K562 (cell line): ENCODE results near the gene ADGRA3. TPM values are rescaled to one million over a fixed set of nuclear protein-coding genes. Genes with fewer than 3 reads are reported as not detected.

Experiments used
- ATAC-seq: fragments of 200-7000 bp; cut with Tn5 transposase; 3 replicates; pipeline ENCODE4 v1.9.1; 2020; ENCODE audit warnings: moderate library complexity
- BruUV-seq: library from RNA; stranded (reverse); fragments of 400-500 nt; replicated peaks from 2 replicates; lab custom pipeline; 2021; lab: Mats Ljungman, UMichigan
- CTCF ChIA-PET: fragments of 300-600 bp; formaldehyde crosslinking; extraction: SDS; loops from one replicate; lab custom pipeline; 2021; ENCODE audit warnings: low intra/inter-chr PET ratio; lab: Yijun Ruan, JAX
- POLR2A ChIA-PET: fragments of 300-600, 350-650 bp; sonication (Branson Sonifier 250); formaldehyde crosslinking; extraction: SDS; loops from one replicate; lab custom pipeline; 2021; ENCODE audit warnings: antibody characterized with exemption, inconsistent platforms; lab: Yijun Ruan, JAX
- DNase-seq, 4 experiments: peaks; one replicate each; pipeline versions ENCODE4 v3.0.0 to v3.0.0-alpha.2; 2011 to 2018; ENCODE audit warnings: low spot score in 3 of 4, mixed read lengths in 3 of 4; ENCODE audit errors: extremely low read depth in 1 of 4
- FAIRE-seq: peaks from 2 replicates; lab custom pipeline; 2011; peaks lifted over from hg19 to GRCh38; lab: Jason Lieb, UNC
- H2AFZ ChIP-seq: 2 replicates; pipeline ENCODE4 v1.6.0; 2011; ENCODE audit warnings: low read depth, low read length, control low read depth, inconsistent platforms
- H3K27ac ChIP-seq: fragments of 200-600 bp; 3 replicates; pipeline ENCODE4 v1.8.0; 2011; ENCODE audit warnings: low read depth, mild to moderate bottlenecking, control low read depth, inconsistent platforms, low read length, moderate library complexity, mixed read lengths; ENCODE audit errors: extremely low read depth
- H3K27me3 ChIP-seq, 2 experiments: fragments of 300-600 bp in 1 of 2; 2 replicates in 1 of 2; 3 replicates in 1 of 2; pipeline versions ENCODE4 v1.6.0 to v1.8.0; 2011; ENCODE audit warnings: inconsistent platforms in 2 of 2, low read length in 2 of 2, mild to moderate bottlenecking in 1 of 2, mixed read lengths in 1 of 2, moderate library complexity in 1 of 2; ENCODE audit not compliant: control insufficient read depth in 2 of 2, insufficient read depth in 2 of 2
- H3K36me3 ChIP-seq: fragments of 300-600 bp; 3 replicates; pipeline ENCODE4 v1.8.0; 2011; ENCODE audit warnings: mild to moderate bottlenecking, low read length, inconsistent platforms; ENCODE audit not compliant: control insufficient read depth, insufficient read depth
- H3K4me1 ChIP-seq, 2 experiments: fragments of 200-600 bp in 1 of 2; replicated peaks in 1 of 2; 2 replicates in 1 of 2; 3 replicates in 1 of 2; pipeline versions ENCODE4 v1.5.1 to v1.8.0; 2011; ENCODE audit warnings: inconsistent platforms in 2 of 2, low read length in 2 of 2, mild to moderate bottlenecking in 1 of 2, mixed read lengths in 1 of 2, moderate library complexity in 1 of 2; ENCODE audit not compliant: control insufficient read depth in 2 of 2, insufficient read depth in 2 of 2
- H3K4me2 ChIP-seq: 2 replicates; pipeline ENCODE4 v1.6.1; 2011; ENCODE audit warnings: low read length, control low read depth, inconsistent platforms, mixed read lengths; ENCODE audit not compliant: insufficient read depth
- H3K4me3 ChIP-seq: fragments of 200-600 bp; sonication (generic), shearing (Covaris generic); 2 replicates; pipeline ENCODE4 v1.5.1; 2016; ENCODE audit warnings: control low read depth, inconsistent platforms
- H3K79me2 ChIP-seq: fragments of 200-600 bp; 3 replicates; pipeline ENCODE4 v1.8.0; 2011; ENCODE audit warnings: low read length, inconsistent platforms; ENCODE audit not compliant: control insufficient read depth, insufficient read depth
- H3K9ac ChIP-seq, 2 experiments: 2 replicates each; pipeline versions ENCODE4 v1.6.0 to v1.6.1; 2011; ENCODE audit warnings: low read depth in 2 of 2, low read length in 2 of 2, control low read depth in 1 of 2, inconsistent platforms in 1 of 2, mild to moderate bottlenecking in 1 of 2, mixed read lengths in 1 of 2; ENCODE audit not compliant: insufficient read depth in 1 of 2
- H3K9me1 ChIP-seq: one replicate; pipeline ENCODE4 v1.6.0; 2011; ENCODE audit warnings: inconsistent platforms, mild to moderate bottlenecking, low read length, moderate library complexity; ENCODE audit not compliant: control insufficient read depth, insufficient read depth
- H3K9me3 ChIP-seq: replicated peaks from 2 replicates; pipeline ENCODE4 v1.5.1; 2011; ENCODE audit warnings: low read depth, low read length, inconsistent platforms; ENCODE audit not compliant: control insufficient read depth, insufficient read depth
- H4K20me1 ChIP-seq: replicated peaks from 2 replicates; pipeline ENCODE4 v1.6.1; 2011; ENCODE audit warnings: low read length, inconsistent platforms, mixed read lengths; ENCODE audit not compliant: control insufficient read depth, insufficient read depth
- BMI1 ChIP-seq: fragments of 150-350 bp; IDR thresholded peaks from 2 replicates; pipeline ENCODE4 v1.6.1; 2014; ENCODE audit warnings: low read length
- CBFA2T3 ChIP-seq: fragments of 450-650 bp; IDR thresholded peaks from 2 replicates; pipeline ENCODE4 v1.6.1; 2017
- CEBPG ChIP-seq, 3 experiments: fragments of 200-800 bp in 1 of 3; sonication (Bioruptor generic) in 1 of 3; sonication (generic) in 1 of 3; formaldehyde crosslinking in 1 of 3; IDR thresholded peaks in 2 of 3; conservative IDR thresholded peaks in 1 of 3; 2 replicates each; pipeline versions ENCODE4 v1.6.1 to v1.8.0; 2016 to 2022; ENCODE audit warnings: missing compliant biosample characterization in 2 of 3, missing genetic modification characterization in 2 of 3, mild to moderate bottlenecking in 1 of 3, missing genetic modification reagents in 1 of 3
- E2F5 ChIP-seq: sonication (generic); formaldehyde crosslinking; IDR thresholded peaks from 2 replicates; pipeline ENCODE4 v1.8.0; 2022; ENCODE audit warnings: mild to moderate bottlenecking, missing genetic modification reagents
- EWSR1 ChIP-seq: fragments of 450-650 bp; IDR thresholded peaks from 2 replicates; pipeline ENCODE4 v1.6.1; 2018; ENCODE audit warnings: borderline replicate concordance, mild to moderate bottlenecking, low read depth, moderate library complexity; ENCODE audit not compliant: partially characterized antibody
- GATAD2B ChIP-seq: fragments of 450-650 bp; IDR thresholded peaks from 2 replicates; pipeline ENCODE4 v1.6.1; 2017; ENCODE audit warnings: mild to moderate bottlenecking, borderline replicate concordance
- HCFC1 ChIP-seq: IDR thresholded peaks from 2 replicates; pipeline ENCODE4 v1.6.1; 2012; ENCODE audit warnings: low read depth, low read length, improper control_type of control experiment
- IFI16 ChIP-seq: fragments of 250-450 bp; sonication (Bioruptor Pico); IDR thresholded peaks from 2 replicates; pipeline ENCODE4 v2.1.2; 2022; ENCODE audit warnings: mild to moderate bottlenecking, inconsistent platforms
- L3MBTL2 ChIP-seq: fragments of 450-650 bp; IDR thresholded peaks from 2 replicates; pipeline ENCODE4 v1.6.1; 2016; ENCODE audit warnings: mild to moderate bottlenecking, moderate library complexity
- MAFF ChIP-seq: IDR thresholded peaks from 2 replicates; pipeline ENCODE4 v1.6.1; 2012; ENCODE audit warnings: low read length, improper control_type of control experiment
- MYBL2 ChIP-seq, 2 experiments: fragments of 450-650 bp in 1 of 2; sonication (generic) in 1 of 2; formaldehyde crosslinking in 1 of 2; IDR thresholded peaks; 2 replicates each; pipeline versions ENCODE4 v1.6.1 to v1.8.1; 2017 to 2022; ENCODE audit warnings: borderline replicate concordance in 1 of 2, inconsistent platforms in 1 of 2, low read depth in 1 of 2, mild to moderate bottlenecking in 1 of 2, missing genetic modification reagents in 1 of 2, moderate library complexity in 1 of 2
- POLR2H ChIP-seq: IDR thresholded peaks from 2 replicates; pipeline ENCODE4 v1.6.1; 2016; ENCODE audit warnings: missing genetic modification characterization, low read depth, mild to moderate bottlenecking, control low read depth, missing compliant biosample characterization, moderate library complexity
- RBM14 ChIP-seq: fragments of 200-400 bp; formaldehyde crosslinking; IDR thresholded peaks from 2 replicates; pipeline ENCODE4 v1.6.1; 2018; ENCODE audit warnings: low read depth, mild to moderate bottlenecking, low read length, moderate library complexity, borderline replicate concordance; ENCODE audit not compliant: insufficient read depth
- SPI1 ChIP-seq: IDR thresholded peaks from 2 replicates; pipeline ENCODE4 v1.6.1; 2011; ENCODE audit warnings: low read depth, low read length, control low read depth, borderline replicate concordance
- SRSF7 ChIP-seq: fragments of 200-400 bp; formaldehyde crosslinking; optimal IDR thresholded peaks from 2 replicates; pipeline ENCODE3; 2017; ENCODE audit warnings: mild to moderate bottlenecking, low read depth, low read length
- TAF7 ChIP-seq: fragments of 450-650 bp; IDR thresholded peaks from 2 replicates; pipeline ENCODE4 v1.6.1; 2016; ENCODE audit warnings: missing genetic modification characterization, missing compliant biosample characterization
- U2AF2 ChIP-seq: fragments of 200-400 bp; formaldehyde crosslinking; optimal IDR thresholded peaks from 2 replicates; pipeline ENCODE3; 2017; ENCODE audit warnings: low read depth, mild to moderate bottlenecking, low read length
- ZFP30 ChIP-seq: fragments of 250-450 bp; sonication (Bioruptor Pico); IDR thresholded peaks from 2 replicates; pipeline ENCODE4 v1.8.0; 2022; ENCODE audit warnings: moderate library complexity, mild to moderate bottlenecking, inconsistent platforms, borderline replicate concordance
- ZNF586 ChIP-seq: fragments of 450-650 bp; formaldehyde crosslinking; conservative IDR thresholded peaks from 2 replicates; pipeline ENCODE4 v1.4.0; 2020; ENCODE audit warnings: mild to moderate bottlenecking, moderate library complexity
- WGBS: fragments of 100-300 bp; shearing (Covaris generic); methylation state at CpG from one replicate; pipeline ENCODE4 v1.1.6; 2016; ENCODE audit warnings: low coverage, mixed read lengths; ENCODE audit not compliant: insufficient coverage; ENCODE audit errors: missing lambda C conversion rate; 5-methylcytosine and 5-hydroxymethylcytosine counted together
- in situ Hi-C: fragments of 300-500 bp; cut with MboI; formaldehyde crosslinking; loops from 4 replicates; pipeline ENCODE4 v1.15.0; 2018; ENCODE audit warnings: inconsistent platforms, mixed read lengths
- intact Hi-C: fragments of 100-400 bp; cut with micrococcal nuclease; formaldehyde crosslinking; loops from 2 replicates; pipeline ENCODE4 v1.14.2; 2022
- polyA plus RNA-seq, 8 experiments: library from polyadenylated mRNA; depleted of rRNA in 4 of 8; stranded (reverse) in 5 of 8; unstranded in 3 of 8; fragments of >200 nt; fragmentation: Nextera tagmentation in 2 of 8; fragmentation: Illumina TruSeq in 1 of 8; extraction: Ambion mirVana in 2 of 8; extraction: Trizol in 1 of 8; gene quantifications; 2 replicates each; pipeline versions ENCODE4 v1.2.1 to v1.2.3, GENCODE V29; 2011 to 2014; ENCODE audit warnings: inconsistent platforms in 1 of 8, missing spikeins in 1 of 8
- total RNA-seq, 7 experiments: library from RNA; depleted of rRNA in 6 of 7; stranded (reverse); fragments of >200 nt in 6 of 7; fragmentation: Illumina TruSeq in 2 of 7; extraction: Trizol in 2 of 7; gene quantifications; 2 replicates each; pipeline versions ENCODE4 v1.2.1 to v1.2.3, GENCODE V29; 2011 to 2021; ENCODE audit warnings: low replicate concordance in 1 of 7
- TF ChIP-seq, protein P1 (sequence below): fragments of 450-650 bp; IDR thresholded peaks from 2 replicates; pipeline ENCODE4 v1.6.1; 2017; ENCODE audit warnings: antibody characterized with exemption

ADGRA3 gene
- total and polyA plus RNA-seq, 9 of the 15 experiments (the other 6 are each of a cell fraction or from before 2014, with no cell fraction given): 0.06 to 2.3 (median 0.27) TPM; not detected in 3

DNA sequence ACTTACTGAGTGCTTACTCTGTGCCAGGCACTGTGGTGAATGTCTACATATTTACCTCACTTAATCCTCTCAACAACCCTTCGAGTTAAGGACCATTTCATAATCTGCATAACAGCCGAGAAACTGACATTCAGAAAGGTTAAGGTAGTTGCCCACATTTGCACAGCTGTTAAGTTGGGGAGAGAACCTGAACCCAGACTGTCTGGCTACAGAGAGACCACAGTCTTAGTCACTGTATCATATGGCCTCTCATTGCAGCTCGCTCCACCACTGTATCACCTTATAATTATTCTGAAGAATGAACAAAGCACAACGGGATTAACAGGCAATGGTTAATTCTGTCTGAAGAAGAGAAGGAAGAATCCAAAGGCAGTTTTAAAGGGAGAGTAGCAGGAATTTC, 98.5 kb downstream of the ADGRA3 start (continued):
- TF ChIP-seq TAF7 (no peak), SRSF7 (no peak), L3MBTL2 (no peak), U2AF2 (no peak), E2F5 (CRISPR knock-in tag) (no peak), BMI1 (no peak), IFI16 (CRISPR knock-in tag) (no peak)
- TF ChIP-seq, protein P1, sequence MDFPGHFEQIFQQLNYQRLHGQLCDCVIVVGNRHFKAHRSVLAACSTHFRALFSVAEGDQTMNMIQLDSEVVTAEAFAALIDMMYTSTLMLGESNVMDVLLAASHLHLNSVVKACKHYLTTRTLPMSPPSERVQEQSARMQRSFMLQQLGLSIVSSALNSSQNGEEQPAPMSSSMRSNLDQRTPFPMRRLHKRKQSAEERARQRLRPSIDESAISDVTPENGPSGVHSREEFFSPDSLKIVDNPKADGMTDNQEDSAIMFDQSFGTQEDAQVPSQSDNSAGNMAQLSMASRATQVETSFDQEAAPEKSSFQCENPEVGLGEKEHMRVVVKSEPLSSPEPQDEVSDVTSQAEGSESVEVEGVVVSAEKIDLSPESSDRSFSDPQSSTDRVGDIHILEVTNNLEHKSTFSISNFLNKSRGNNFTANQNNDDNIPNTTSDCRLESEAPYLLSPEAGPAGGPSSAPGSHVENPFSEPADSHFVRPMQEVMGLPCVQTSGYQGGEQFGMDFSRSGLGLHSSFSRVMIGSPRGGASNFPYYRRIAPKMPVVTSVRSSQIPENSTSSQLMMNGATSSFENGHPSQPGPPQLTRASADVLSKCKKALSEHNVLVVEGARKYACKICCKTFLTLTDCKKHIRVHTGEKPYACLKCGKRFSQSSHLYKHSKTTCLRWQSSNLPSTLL: no peak

GRCh38 chr4:22416403-22416802, 99.5 kb downstream of the ADGRA3 start:
- WGBS: 0% methylated on average over 3 of the region's 3 CpGs
- ATAC-seq: no peak
- Histone ChIP-seq H3K27me3 (no peaks in the 10 kb centered on the region), H3K4me1 (no peaks in the 10 kb centered on the region), H3K79me2 (no peaks in the 10 kb centered on the region), H3K4me2 (no peak overlapping the region), H3K9ac (no peak overlapping the region), H3K9me3 (no peaks in the 10 kb centered on the region), H3K9me1 (no peaks in the 10 kb centered on the region), H2AFZ (no peak overlapping the region), H4K20me1 (no peaks in the 10 kb centered on the region), H3K4me3 (no peak overlapping the region), H3K27ac (no peak overlapping the region), H3K36me3 (no peaks in the 10 kb centered on the region)
- POLR2A ChIA-PET: no interaction called here
- intact Hi-C loops: loop anchor here (10.0 kb wide), 1 partner anchor 718 kb away; no protein-coding TSS in a partner anchor
- no peak for FAIRE-seq
- in situ Hi-C loops: loop anchor here (10.0 kb wide), 1 partner anchor 278 kb away; the partner anchor contains the start of gene GBA3
- peak in 1 of 4 experiments; percentile 1 for DNase-seq
- no TSS peak for BruUV-seq
- CTCF ChIA-PET: no interaction called here
- no peak for TF ChIP-seq MAFF
- TF ChIP-seq RBM14: no peak
- TF ChIP-seq CBFA2T3: no peak
- TF ChIP-seq GATAD2B: no peak
- TF ChIP-seq ZFP30 (CRISPR knock-in tag): no peak
- TF ChIP-seq EWSR1: no peak
- TF ChIP-seq CEBPG (CRISPR knock-in tag; IDR thresholded peaks at IDR 0.05): no peak
- no peak for TF ChIP-seq CEBPG (tag; conservative IDR thresholded peaks at IDR 0.05 in 1 of 2, IDR thresholded peaks at IDR 0.05 in 1 of 2)
- TF ChIP-seq POLR2H (tag): no peak
- no peak for TF ChIP-seq HCFC1
- TF ChIP-seq L3MBTL2: no peak
- TF ChIP-seq SPI1: no peak
- no peak for TF ChIP-seq ZNF586
- no peak for TF ChIP-seq MYBL2 (IDR thresholded peaks at IDR 0.05; ENCODE audit: low read depth)
- TF ChIP-seq MYBL2 (CRISPR knock-in tag; IDR thresholded peaks at IDR 0.05; ENCODE audit: borderline replicate concordance): no peak
